ENCODE data around the gene MAN2A2. TPM values are rescaled to one million over a fixed set of nuclear protein-coding genes. Genes with fewer than 3 reads are reported as not detected.

The MAN2A2 gene
- total RNA-seq, 1 donor from 2014 or later: 257 TPM

DNA sequence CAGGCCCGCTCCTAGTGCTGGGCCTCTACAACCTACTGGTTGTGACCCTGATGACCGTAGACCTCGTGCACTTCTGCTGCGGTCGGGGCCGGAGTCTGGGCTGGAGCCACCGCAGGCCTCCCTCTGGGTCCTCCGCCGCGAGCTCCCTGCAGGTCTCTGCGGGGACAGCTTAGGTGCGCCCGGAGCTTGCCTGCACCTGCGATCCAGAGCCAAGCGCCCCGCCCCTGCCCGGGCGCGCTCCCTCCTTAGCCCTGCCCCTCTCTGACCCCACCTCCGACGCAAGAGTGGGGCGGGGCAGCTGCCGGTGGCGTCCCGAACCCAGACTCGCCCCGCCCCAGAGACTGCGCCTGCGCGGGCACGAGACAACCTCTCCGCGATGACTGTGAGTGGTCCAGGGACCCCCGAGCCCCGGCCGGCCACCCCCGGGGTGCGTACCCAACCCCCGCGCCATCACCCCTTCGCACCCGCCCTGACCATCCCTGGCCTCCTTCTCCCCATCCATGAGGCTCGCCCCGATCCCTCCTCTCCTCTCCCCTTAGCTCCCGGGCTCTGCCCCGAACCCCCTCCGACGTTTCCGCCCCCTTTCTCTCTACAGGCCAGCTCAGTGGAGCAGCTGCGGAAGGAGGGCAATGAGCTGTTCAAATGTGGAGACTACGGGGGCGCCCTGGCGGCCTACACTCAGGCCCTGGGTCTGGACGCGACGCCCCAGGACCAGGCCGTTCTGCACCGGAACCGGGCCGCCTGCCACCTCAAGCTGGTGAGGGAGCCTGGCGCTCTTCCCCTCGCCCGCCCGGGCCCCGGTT is 32.0 kb downstream of the MAN2A2 start, which contains the start of gene UNC45A:
UNC45A (plus strand) TSS at position 337 of the 803 bp plus-strand sequence; CDS start at position 377, 40 bp downstream.
- intact Hi-C loops (cut with micrococcal nuclease): loop anchor here (1.0 to 10.0 kb wide), 18 partner anchors 19 to 1970 kb away; partner anchors contain the start of genes AP3S2, BLM, CHD2 and GDPGP1

DNA sequence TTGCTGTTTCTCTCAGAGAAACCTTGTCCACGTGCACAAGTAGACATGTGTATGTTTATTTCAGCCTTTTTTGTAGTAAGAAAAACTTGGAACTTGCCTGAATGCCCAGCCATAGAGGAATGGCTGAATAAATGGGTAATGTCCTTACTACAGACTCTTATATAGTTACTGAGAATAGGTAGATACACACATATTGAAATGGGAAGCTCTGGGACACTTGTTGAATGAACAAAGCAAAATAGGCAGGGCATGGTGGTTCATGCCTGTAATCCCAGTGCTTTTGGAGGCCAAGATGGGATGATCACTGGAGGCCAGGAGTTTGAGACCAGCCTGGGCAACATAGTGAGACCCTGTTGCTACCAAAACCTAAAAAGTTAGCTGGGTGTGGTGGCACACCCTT is 33.7 kb downstream of the MAN2A2 start:
- intact Hi-C loops (cut with micrococcal nuclease): loop anchor here (10.0 kb wide), 2 partner anchors 1042 to 1968 kb away; partner anchors contain the start of genes AP3S2 and CHD2

DNA sequence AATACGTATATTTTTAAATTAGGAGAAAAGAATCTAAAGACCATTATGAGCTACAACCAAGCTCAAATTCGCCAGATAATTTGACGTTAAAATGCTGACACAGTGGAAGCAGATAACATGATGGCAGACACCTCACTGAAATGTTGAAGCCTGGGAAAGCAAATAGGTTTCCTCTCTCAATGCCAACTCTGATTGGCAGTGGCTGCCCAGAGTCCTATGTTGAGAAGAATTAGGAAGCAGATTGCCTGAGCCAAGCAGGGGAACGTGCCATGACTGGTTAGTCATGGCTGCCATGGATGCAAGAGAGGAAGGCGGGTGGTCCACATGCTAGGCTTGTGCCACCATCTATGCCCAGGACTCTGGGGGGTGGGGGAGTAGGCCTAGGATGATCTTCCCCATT is 35.2 kb downstream of the MAN2A2 start:
- intact Hi-C loops (cut with micrococcal nuclease): loop anchor here (10.0 kb wide), 2 partner anchors 1043 to 1967 kb away; partner anchors contain the start of genes AP3S2 and CHD2

DNA sequence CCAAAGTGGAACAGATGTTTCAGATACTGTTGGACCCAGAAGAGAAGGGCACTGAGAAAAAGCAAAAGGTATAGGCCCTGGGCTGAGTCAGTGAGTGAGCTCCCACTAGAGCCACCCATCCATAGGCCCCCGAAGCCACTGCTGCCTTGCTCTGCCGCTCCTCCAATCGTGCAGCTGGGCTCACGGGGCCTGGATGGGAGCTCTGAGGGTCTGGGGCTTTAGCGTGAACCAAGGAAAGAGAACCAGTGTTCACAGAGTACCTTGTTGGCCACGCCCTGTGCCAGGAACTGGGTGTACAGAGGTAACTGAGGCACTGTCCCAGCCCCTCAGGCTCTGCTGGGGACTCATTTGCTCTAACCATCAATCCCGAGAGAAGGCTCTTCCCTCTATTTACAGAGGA is 36.7 kb downstream of the MAN2A2 start:
- intact Hi-C loops (cut with micrococcal nuclease): loop anchor here (10.0 kb wide), 2 partner anchors 1045 to 1965 kb away; partner anchors contain the start of genes AP3S2 and CHD2

DNA sequence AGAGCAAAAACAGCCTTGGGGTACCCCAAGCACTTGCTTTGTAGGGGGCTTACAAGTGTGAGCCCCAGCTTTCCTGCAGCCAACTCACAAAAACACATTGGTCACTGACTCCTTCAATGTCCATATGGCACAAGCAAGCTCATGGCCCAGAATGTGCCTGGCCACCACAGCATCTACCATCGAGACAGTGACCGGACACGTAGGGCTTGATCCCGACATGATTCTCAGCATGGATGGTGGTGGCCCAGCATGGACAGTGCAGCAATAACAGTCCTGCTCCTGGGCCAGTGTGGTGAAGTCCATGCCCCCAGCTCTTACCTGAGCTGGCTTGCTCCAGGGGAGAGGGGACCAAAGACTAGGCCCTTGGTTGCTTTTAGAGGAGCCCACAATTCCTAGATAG is 37.9 kb downstream of the MAN2A2 start:
- intact Hi-C loops (cut with micrococcal nuclease): no loop called here

DNA sequence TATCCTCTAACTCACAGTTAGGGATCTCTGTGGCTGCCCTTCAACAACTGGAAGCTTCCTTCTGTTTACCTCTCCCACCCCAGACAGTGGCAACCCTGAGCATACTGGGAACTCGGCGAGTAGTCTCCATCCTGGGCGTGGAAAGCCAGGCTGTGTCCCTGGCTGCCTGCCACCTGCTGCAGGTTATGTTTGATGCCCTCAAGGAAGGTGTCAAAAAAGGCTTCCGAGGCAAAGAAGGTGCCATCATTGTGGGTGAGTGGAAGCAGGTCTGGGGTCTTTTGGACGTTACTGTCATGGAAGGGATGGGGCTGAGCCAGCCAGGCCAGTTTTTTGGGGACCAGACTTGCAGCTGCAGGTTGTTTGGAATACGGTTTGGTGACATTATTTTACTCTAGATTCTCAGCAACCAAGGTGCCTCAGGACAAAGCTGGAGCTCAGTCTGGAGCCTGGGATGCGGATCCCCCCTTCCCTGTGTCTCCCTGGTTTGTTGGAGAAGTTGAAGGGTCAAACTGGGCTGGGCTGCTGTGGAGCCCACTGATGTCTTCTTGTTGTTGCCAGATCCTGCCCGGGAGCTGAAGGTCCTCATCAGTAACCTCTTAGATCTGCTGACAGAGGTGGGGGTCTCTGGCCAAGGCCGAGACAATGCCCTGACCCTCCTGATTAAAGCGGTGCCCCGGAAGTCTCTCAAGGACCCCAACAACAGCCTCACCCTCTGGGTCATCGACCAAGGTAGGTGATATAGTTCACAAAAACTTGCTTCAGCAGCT is 39.4 kb downstream of the MAN2A2 start:
- intact Hi-C loops (cut with micrococcal nuclease): no loop called here

DNA sequence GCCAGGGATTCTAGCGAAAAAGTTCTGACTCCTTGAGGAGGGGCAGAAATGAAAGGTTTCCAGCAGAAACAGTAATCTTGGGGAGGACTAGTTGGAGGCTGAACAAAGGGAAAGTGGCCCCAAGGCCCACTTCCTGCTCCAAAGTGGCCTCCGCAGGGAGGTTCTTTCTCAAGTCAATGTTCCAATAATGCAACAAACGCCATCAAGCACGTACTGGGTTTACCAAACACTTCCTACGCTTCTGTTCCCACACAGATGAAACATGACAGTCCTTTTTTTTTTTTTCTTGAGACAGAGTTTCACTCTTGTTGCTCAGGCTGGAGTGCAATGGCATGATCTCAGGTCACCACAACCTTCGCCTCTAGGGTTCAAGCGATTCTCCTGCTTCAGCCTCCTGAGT is 42.0 kb downstream of the MAN2A2 start:
- intact Hi-C loops (cut with micrococcal nuclease): no loop called here

DNA sequence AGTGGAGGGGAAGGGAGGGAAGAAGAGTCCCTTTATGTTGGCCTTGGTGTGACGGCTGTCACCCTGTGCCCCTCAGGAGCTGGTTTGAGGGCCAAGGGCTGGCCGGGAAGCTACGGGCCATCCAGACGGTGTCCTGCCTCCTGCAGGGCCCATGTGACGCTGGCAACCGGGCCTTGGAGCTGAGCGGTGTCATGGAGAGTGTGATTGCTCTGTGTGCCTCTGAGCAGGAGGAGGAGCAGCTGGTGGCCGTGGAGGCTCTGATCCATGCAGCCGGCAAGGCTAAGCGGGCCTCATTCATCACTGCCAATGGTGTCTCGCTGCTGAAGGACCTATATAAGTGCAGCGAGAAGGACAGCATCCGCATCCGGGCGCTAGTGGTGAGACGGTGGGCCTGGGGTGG is 43.4 kb downstream of the MAN2A2 start:
- intact Hi-C loops (cut with micrococcal nuclease): no loop called here

DNA sequence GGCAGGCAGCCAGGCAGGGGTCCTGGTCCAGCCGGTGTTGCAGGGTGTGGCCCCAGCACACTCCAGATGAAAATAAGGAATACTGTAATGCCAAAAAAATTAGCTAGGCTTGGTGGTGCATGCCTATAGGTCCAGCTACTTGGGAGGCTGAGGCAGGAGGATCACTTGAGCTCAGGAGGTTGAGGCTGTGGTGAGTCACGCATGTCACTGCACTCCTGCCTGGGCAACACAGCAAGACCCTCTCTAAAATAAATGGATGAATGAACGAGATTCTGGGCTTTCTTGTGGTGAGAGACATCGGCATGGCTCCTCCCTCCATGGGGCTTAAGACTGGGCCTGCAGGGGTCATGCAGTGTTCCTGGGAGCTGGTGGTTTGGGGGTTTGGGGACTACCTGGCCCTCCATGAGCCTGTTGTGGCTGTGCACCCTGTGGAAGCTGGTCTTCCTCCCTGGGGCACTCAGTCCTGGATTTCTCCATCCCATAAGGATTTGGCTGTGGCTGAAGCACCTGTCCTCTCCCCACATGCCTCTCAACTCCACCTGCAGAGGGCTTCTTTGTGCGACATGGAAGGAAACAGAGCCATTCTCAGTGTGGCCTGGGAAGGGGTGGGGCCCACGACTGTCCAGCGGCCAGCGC is 44.0 kb downstream of the MAN2A2 start:
- intact Hi-C loops (cut with micrococcal nuclease): no loop called here

DNA sequence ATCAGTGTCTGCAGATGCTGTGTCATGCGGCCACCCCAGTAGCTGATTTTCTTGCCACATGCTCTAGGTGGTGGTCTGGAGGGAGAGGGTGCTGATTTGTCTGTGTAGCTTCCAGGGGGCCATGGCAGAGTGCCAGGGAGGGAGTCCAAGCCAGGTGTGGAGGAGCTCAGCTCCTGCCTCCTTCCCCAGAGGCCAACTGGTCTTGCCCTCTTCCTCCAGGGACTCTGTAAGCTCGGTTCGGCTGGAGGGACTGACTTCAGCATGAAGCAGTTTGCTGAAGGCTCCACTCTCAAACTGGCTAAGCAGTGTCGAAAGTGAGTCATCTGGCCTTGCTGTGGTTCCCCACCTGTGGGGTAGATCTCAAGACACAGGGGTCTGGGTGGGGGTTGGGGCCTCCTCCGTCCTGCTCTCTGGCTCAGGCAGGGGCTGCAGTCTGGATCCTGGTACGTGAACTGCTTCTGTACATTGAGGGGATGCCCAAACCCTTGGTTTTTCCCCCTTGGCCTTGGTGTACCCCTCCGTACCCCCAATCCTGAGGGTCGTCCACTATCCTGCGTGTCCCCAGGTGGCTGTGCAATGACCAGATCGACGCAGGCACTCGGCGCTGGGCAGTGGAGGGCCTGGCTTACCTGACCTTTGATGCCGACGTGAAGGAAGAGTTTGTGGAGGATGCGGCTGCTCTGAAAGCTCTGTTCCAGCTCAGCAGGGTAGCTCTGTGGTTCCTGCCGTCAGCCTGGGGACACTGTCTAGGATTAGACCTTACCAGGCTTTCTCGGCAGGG is 44.7 kb downstream of the MAN2A2 start:
- intact Hi-C loops (cut with micrococcal nuclease): no loop called here

DNA sequence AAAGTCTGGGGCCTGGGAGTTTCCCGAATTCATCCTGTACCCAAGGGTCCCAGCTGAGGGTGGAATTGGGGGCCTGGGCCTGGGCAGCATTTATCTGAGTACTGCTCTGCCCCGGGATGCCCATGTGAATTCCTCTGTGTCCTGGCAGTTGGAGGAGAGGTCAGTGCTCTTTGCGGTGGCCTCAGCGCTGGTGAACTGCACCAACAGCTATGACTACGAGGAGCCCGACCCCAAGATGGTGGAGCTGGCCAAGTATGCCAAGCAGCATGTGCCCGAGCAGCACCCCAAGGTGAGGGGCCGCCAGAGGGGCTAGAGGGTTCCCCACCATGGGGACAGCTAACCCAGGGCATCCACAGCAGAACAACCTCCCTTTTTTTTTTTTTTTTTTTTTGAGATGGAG is 45.4 kb downstream of the MAN2A2 start:
- intact Hi-C loops (cut with micrococcal nuclease): no loop called here

DNA sequence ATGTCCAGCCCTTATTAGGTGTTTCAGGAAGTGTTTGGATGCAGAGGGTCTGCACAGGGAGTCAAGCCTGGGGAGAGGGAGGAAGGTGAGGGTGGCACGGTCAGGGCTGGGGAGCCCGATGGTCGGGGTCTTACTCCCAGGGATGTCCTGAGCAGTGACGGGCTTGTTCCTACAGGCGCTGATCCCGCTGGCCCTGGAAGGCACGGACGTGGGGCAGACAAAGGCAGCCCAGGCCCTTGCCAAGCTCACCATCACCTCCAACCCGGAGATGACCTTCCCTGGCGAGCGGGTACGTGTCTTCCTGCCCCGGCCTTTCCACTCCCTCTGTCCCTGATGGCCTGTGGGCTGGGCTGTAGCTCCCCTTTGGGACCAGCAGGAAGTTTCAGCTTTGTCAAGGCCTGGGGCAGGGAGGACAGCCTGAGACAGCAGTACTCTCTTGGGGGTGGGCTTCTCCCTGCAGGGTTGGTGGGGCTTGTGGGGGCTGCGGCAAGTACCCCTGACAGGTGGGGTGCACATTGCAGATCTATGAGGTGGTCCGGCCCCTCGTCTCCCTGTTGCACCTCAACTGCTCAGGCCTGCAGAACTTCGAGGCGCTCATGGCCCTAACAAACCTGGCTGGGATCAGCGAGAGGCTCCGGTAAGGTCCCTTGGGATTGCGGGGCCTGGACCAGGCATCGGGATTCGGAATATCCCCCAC is 47.0 kb downstream of the MAN2A2 start:
- intact Hi-C loops (cut with micrococcal nuclease): no loop called here

DNA sequence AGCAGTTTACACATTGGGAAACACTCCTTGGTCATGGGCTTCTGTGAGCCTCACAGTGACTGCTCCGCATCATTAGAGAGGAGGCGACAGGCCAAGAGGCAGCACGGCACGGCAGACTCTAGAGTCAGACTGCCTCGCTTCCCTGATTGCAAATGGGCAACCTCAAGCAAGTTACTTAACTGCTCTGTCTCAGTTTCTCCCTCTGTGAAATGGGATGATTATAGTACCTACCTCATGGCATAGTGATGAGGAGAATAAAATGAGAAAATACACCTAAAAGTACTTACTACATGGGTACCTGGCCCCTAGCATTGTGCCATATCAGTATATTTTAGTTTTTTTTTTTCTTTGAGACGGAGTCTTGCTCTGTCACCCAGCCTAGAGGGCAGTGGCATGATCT is 47.6 kb downstream of the MAN2A2 start:
- intact Hi-C loops (cut with micrococcal nuclease): no loop called here

DNA sequence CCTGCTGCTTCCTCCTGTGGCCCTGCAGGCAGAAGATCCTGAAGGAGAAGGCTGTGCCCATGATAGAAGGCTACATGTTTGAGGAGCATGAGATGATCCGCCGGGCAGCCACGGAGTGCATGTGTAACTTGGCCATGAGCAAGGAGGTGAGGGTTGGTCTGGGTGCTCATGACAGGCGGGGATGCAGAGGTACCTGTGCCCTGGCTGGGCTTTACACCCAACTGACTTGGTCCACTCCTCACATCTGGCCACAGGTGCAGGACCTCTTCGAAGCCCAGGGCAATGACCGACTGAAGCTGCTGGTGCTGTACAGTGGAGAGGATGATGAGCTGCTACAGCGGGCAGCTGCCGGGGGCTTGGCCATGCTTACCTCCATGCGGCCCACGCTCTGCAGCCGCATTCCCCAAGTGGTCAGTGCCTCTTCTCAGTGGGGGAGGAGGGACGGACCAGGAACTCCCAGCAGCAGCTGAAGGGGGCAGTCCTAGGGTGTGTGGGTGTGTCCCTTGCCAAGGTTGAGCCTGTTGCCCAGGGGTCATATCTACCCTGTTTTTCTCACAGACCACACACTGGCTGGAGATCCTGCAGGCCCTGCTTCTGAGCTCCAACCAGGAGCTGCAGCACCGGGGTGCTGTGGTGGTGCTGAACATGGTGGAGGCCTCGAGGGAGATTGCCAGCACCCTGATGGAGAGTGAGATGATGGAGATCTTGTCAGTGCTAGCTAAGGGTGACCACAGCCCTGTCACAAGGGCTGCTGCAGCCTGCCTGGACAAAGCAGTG is 50.0 kb downstream of the MAN2A2 start:
- intact Hi-C loops (cut with micrococcal nuclease): no loop called here

DNA sequence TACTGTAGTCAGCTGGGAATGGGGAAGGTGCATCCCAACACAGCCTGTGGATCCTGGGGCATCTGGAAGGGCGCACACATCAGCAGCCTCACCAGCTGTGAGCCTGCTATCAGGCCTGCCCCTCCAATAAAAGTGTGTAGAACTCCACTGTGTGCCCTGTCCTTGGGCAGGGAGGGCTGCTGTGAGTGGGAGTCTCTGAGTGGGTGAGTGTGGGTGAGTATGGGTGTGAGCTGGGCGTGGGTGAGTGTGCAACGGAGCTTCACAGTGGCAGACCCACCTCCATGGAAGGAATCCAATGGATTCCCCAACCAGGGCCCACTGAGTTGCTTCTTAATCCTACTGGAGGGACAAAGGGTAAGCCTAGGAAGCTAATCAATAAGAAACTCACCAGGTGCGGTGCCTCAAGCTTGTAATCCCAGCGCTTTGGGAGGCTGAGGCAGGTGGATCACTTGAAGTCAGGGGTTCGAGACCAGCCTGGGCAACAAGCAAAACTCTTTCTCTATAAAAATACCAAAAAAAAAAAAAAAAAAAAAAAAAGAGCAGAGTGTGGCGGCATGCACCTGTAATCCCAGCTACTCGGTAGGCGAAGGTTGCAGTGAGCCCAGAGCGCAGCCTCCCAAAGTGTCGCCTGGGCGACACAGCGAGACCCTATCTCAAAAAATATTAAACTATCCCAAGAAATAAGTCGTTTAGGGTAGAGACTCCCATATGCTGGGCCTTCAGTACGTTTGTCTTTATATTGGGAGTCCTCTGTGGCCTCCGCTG is 51.0 kb downstream of the MAN2A2 start:
- intact Hi-C loops (cut with micrococcal nuclease): loop anchor here (1.0 kb wide), 4 partner anchors 19 to 68 kb away; partner anchors contain the start of genes MAN2A2, PRC1, UNC45A and VPS33B

DNA sequence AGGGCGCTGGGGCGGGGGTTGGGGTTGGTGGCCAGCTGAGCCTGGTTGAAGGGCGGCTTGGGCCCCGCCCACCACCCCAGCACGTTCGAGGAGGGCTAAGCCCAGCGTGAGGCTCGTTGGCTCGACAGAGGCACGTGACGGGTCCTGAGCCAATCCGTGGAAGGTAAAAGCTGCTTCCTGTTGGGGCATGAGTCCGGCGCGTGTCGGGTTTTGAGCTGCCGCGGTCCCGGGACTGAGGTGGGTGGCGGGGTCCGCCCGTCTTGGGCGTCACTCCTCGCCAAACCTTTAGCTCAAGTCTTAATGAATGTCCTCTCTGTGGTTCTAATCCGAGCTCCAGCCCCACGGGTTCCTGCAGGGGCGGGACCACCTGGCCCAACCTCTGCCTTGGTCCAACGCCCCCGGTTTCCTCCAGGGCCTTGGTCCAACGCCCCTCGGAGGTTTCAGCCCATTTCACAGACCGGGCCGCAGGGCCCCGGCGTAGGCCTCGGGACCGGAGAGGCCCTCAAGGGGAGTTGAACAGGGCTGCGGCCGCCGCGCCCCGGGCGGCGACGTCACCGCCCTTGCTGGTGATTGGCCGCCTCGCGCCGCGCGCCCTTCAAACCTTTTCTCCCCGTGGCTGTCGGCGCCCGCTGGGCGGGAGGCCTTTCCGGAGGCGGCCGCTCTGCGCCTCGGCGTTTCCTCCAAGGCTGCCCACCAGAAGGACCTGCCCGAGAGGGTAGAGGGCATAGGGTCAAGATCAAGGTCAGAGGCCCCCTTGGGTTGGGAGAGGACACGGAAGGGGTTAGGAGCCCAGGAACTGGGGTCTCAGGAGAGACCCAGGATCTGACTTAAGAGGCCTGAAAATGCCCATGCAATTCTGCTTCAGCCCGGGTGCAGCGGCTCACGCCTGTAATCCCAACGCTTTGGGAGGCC is 51.9 kb downstream of the MAN2A2 start, which contains the start of gene RCCD1:
RCCD1 (plus strand) TSS at position 173 of the 912 bp plus-strand sequence. CDS start 1,851 bp downstream, outside the sequence.
- intact Hi-C loops (cut with micrococcal nuclease): loop anchor here (1.0 to 5.0 kb wide), 5 partner anchors 20 to 567 kb away; partner anchors contain the start of genes MAN2A2, PRC1, UNC45A and VPS33B

DNA sequence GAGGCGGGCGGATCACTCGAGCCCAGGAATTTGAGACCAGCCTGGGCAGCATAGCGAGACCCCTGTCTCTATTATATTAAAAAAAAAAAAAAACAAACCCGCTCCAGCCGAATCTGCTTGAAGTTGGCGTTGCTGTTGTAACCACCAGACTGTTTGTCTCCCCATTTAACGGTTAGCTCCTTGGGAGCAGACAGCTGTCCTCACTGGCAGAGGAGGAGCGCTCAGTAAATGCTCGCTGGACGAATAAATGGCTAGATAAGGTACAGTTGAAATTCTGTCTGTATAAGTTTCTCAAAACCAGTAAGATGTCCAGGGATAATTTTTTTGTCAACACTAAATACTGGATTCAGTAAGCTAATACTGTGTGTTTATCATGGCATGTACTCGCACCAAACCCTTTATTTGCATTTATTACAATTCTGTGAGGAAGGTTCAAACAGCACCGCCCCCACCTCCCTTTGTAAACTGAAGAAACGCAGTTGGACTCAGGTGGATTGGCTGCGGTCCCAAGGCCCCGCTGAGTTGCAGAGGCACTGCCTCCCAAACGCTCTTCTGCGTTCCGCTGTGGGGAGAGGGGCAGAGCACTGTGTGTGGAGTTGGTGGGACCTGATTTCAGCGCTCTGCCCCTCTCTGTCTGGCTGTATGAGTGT is 52.6 kb downstream of the MAN2A2 start:
- intact Hi-C loops (cut with micrococcal nuclease): loop anchor here (1.0 to 5.0 kb wide), 4 partner anchors 78 to 567 kb away; no protein-coding TSS in a partner anchor
